Midbrain (tissue), 1 donor: Measurements from ENCODE around the gene CNNM3.
A peak's percentile ranks its signal among the peaks of the same experiment; 100 is the strongest.
"Not testable (repeated sequence)": the region's sequence is repeated elsewhere in the genome, so short reads cannot be mapped to it uniquely, and the experiment has no call there.

ENCODE experiments used
- DNase-seq: peaks from one replicate; lab custom pipeline; 2025; lab: John Stamatoyannopoulos, UW

Gene CNNM3

DNA sequence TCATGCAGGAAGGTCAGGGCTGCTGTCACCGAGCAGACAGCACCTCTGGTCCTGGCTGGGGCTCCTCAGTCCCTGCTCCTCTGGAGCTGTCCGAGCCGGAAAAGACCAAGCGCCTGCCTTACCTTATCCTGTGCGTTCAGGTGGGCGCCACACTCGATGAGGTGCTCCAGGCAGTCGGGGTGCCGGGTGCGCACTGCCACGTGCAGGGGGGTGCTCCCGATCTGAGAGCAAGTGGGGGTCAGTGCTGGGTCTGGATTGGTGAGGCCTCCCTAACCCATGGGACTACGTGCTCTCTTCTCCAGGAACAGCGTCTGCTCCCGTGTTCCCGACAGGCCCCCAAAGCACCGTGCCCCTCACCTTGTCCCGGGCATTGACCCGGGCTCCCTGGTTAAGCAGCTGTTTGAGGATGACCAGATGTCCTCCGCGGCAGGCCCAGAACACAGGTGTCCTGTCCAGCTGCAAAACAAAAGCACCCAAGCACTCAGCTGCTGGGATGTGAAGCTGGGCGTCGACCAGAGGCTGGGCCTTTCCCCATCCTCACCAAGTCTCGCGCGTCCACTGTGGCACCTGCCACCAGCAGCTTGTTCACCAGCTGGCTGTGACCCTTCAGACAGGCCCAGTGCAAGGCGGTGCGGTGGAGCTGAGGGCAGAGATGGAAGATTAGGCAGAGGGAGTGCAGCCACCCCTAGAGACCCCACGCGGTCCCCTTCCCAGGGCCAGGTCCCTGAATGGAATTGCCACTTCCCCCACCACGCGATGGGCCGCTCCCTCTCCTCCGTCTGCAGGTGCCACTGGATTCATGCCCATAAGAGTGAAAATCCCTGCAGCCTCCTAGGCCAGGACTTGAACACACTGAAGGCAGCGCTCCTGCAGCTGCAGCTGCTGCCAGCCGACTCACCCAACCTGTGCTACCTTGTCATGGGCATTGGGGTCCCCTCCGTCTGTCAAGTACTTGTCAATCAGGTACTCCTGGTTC lies 24.1 kb downstream of the CNNM3 start:
- no peak for DNase-seq

DNA sequence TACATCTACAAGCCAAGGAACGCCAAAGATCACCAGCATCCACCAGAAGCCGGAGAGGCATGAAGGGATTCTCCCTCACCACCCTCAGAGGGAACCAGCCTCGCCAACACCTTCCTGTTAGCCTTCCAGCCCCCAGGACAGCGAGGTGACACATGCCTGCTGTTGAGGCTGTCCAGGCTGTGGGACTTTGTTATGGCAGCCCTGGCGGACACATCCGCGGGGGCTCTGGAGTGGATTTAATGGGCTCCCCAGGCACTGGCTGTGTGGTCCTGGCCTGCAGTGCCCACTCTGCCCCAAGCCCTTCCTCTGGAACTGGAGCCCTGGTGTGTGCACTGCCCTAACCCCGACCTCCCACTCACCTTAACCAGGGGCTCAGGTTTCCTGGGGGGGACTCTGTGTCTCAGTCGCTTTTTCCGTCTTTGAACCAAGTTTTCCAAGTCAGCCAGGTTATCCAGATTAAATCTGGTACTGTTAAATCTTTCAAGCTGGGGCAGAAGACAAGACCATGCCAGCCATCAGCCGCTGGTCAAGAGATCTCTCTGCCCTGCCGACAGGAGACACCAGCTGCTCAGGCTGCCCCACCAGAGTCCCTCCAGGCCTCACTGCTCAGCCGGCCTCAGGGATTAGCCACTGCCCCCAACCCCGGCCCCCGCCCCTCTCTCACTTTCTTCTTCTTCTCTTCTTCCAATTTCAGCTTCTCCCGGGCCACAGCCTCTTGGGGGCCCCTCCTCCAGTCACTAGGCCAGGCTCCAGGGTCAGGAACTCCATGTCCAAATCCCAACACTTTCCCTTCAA lies 25.8 kb downstream of the CNNM3 start:
- no peak for DNase-seq

DNA sequence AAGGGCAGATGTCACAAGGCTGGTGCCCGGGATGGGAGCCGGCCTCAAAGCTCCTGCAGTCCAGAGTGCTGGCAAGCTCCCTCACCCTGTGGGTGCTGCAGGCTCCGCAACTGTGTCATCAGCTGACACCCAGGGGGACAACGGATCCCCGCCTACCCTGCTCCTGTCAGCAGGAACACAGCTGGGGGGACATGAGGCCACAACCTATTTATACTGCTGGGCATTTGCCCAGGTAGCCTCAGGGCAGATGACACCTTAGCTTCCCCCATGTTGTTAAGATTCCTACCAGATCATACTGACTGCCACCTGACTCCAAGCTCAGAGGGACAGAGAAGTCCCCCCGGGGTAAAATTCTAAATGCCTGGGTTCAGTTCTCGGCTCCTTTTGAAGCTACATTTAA lies 26.5 kb downstream of the CNNM3 start:
- DNase-seq, result no peak

DNA sequence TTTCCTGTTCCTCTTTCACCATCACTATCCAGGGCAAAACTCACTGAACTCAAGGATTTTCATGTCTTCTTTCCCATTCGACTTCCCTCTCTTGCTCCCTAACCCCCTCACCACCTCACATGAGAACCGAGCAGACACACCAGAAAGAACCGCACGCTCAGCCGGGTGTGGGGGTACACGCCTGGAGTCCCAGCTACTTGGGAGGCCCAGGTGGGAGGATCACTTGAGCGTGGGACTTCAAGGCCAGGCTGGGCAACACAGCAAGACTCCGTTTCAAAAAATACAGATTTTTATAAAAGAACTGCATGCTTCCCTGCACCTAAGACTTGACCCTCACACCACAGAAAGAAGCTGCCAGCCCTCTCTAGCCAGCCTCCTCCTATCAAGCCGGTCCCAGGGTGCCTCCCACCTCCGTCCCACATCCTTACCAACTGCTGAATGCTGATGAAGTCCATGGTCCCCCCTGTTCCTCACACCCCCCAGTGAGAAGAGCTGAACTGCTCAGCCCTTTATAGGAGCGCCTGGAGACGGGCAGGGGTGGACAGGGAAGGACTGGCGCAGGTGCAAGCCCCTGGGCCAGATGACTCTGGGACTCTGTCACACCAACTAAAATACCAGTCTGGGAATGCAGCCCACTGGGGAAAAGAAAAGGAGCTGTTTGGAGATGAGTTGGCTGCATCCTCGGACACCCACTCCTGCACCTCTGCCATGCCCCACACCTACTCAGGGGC lies 27.6 kb downstream of the CNNM3 start, which contains the start of gene ANKRD23:
Gene ANKRD23 (minus strand): TSS at position 484 of the 731 bp plus-strand sequence. CDS start 29 bp downstream, at position 455.
- no peak for DNase-seq

DNA sequence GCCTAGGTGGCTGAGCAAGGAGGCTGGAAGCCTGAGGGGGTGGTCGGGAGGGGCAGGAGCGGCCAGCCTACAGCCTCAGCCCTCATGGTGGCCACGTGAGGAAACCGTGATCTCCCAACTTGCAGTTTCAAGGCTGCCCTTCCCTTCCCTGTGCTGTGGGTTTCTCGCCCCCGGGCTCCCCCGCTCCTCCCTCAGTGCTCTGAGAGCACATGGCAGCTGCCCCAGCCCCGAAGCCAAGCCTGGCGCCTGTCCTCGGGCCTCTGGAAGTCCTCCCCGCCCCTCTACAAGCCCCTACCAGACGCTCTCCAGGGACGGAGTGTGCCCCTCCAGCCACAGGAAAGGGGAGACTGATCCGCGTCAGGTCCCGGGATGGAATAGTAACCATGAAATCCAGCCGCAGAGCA lies 28.3 kb downstream of the CNNM3 start:
- DNase-seq, result no peak

DNA sequence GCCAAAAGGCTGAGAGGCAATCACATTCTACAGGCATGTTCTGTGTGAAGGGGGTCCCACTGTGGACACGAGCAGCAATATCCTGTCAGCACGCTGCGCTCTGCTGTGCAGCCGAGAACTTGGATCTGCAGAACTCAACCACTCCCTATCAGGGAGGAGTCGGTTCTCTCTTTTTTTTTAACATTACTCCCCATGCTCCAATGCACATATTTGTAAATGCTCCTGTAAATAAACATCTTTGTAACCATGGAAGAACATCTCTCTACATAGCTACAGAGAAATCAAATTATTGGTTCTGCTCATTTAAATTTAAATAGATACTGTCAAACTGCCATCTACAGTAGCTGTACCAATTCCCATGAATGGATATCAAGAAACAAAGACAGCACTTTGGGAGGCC lies 30.8 kb downstream of the CNNM3 start:
- DNase-seq, result no peak

DNA sequence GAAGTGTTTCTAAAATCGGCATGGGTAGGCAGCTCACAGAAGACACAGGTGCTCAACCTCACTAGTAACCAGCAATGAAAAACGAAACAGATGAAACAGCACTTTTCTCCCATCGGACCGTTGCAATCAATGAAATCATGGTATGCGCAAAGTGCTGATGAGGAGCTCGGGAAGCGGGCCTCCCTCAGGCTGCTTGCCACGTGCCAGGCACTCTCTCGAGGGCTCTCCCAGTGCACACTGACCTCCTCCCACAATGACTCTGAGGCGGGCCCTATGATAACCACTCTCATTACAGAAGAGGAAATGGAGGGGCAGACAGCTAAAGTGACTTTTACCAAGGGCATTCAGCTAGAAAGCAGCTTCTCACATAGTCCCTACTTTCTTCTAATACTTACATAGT lies 31.5 kb downstream of the CNNM3 start:
- no peak for DNase-seq

DNA sequence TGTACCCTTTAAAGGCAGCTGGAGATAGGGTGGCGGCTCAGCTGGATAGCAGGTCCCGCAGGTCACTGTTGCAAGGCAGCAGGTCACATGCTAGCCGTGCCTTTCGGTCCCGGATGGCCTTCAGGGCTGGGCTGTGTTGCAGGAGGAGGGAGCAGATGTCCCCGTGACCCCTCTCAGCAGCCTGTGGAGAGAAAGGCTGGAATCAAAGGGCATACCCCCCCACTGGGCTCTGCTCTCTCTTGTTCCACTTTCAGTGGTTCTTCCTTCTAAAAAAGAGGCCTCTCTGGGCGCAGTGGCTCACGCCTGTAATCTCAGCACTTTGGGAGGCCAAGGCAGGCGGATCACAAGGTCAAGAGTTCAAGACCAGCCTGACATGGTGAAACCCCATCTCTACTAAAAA lies 32.2 kb downstream of the CNNM3 start:
- no peak for DNase-seq

DNA sequence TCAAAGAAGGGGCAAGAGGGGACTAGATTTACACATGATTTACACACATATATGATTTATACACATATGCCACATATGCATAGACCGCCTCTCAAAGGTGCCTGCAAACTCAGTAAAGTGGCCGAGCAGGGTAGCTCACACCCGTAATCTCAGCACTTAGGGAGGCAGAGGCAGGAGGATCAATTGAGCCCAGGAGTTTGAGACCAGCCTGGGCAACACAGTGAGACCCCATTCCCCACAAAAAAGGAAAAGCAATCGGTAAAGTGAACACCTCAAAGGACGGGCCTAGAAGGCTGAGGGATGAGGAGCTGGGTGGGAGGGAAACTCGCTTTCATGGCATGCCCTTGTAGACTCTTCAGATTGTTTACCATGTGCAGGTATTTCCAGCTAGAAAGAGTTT lies 36.6 kb downstream of the CNNM3 start:
- no peak for DNase-seq

DNA sequence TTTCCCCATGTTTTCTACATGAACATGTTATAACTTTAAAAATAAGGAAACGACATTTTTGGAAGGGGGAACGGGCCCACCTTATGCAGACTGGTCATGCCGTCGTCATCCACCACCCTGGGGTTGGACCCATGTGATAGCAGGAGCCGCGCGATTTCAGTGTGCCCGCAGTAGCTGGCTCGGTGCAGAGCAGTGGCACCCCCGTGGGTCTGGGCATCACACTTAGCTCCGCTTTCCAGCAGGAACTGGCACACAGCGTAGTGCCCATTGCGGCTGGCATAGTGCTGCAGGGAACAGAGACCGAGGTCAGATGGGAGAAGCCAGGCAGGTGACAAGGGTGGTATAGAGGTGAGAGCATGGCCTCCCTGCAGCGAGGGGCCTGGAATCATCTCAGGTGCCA lies 37.3 kb downstream of the CNNM3 start:
- no peak for DNase-seq

DNA sequence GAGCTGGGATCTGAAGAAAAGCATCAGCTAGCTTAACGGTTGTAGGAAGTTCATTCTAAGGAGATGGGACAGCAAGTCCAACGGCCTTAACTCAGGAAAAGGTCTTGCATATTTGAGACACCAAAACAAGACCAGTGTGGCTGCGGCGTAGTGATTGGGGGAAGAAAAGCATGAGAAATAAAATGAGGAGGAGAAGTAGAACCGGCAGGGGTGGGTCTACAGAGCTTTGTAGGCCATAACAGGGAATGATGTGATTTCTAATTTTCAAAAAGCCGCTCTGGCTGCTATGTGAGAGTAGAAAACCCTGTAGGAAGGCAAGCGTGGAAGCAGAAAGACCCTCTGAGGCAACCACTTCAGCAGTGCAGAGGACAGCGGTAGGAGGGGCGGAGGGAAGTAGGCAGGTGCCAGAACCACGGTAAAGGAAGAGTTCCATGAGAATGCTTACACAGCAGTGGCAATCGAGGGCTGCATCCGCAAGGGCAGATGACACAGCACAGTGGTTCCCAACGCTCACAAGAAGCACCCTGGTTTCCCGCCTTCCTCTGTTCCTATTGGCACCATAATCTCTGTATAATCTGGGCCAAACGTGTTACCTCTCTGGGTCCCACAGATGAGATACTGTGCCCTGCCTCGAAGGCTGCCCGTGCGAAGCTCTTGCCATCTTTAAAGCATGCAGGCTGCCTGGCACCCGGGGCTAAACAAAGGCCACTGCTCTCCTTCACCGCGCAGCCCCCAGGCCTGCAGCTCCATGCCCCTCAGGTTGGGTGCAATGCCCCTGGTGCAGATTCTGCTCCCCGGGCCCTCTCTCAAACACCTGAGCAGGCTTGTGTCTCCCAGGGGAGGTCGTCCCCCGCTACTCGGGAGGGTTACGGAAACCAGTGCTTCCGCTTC lies 41.0 kb downstream of the CNNM3 start:
- peak; percentile 28 for DNase-seq

DNA sequence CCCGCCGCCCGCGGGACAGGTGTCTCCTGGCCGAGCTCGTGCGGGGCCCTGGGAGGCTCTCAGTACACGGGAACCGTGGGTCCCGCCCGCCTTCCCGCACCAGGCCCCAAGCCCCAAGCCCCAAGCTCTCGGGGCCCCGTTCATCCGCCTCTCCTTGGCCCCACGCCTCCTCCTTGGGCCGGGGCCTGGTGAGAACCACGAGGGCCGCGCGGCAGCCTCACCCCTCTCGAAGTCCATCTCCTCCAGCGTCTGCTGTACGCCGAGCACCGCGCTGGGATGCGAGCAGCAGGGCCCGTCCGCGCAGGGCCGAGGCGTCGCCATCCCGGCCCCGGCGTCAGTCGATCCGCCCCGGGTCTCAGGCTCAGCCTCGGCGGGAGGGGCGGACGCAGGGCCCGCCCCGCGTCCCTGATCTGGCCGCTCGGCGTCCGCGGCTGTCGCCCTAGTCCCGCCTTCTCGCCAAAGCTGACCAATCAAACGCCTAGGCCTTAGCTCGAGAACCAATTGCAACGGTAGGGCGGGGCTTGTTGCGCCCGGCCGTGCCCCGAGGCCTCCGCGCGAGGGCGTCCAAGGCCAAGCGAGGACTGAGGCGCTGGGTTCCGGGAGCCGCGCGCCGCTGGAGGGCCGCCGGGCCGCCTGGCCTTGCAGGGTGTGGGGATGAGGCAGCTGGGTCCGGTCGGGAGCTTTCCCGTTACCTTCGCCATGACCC lies 41.8 kb downstream of the CNNM3 start, which contains the start of gene ANKRD39:
Gene ANKRD39 (minus strand): TSS at position 350 of the 706 bp plus-strand sequence. CDS start 29 bp downstream, at position 321.
- DNase-seq, result peak; percentile 99

DNA sequence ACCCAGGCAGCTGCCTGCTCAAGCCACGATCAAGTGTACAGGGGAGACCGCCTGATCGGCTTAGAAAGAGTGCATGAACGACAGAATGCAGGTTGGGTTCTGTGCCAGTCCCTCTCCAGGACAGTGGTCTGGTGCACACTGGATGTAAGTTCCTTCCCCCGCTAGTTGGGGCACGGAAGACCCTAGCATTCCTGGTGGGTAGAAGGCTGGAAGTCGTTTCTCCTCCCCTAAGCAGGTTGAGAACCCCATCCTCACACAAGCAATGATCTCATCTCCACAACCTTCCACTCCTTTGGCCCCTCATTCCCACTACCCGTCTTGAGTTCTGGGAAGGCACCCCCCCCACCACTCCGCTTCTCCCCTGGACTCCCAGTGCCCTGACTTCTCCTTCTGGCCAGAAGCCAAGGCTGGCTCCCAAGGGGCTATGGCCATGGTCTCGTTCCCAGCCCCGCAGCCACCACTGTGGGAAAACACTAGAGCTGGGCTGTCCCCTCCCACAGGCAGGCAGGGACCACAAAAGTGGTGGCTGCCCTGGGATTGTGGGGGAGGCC lies 43.1 kb downstream of the CNNM3 start:
- no peak for DNase-seq

DNA sequence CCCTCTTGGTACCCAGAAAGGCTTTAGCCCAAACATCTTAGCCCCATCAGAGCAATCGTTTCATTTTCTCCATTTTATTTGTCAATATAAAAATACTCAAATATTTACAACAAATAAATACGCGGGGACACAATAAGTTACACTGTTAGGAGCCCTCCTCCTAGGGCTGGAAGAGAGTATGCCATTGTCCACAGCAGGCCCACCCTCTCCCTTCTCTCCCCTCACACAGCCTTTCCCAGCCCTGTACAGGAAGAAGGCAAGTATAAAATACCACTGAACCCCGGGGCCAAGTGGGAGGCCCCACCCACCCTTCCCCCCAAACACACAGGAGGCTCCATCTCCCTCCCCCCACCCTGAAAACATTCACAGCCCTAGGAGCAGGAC lies 43.6 kb downstream of the CNNM3 start:
- DNase-seq, result no peak

DNA sequence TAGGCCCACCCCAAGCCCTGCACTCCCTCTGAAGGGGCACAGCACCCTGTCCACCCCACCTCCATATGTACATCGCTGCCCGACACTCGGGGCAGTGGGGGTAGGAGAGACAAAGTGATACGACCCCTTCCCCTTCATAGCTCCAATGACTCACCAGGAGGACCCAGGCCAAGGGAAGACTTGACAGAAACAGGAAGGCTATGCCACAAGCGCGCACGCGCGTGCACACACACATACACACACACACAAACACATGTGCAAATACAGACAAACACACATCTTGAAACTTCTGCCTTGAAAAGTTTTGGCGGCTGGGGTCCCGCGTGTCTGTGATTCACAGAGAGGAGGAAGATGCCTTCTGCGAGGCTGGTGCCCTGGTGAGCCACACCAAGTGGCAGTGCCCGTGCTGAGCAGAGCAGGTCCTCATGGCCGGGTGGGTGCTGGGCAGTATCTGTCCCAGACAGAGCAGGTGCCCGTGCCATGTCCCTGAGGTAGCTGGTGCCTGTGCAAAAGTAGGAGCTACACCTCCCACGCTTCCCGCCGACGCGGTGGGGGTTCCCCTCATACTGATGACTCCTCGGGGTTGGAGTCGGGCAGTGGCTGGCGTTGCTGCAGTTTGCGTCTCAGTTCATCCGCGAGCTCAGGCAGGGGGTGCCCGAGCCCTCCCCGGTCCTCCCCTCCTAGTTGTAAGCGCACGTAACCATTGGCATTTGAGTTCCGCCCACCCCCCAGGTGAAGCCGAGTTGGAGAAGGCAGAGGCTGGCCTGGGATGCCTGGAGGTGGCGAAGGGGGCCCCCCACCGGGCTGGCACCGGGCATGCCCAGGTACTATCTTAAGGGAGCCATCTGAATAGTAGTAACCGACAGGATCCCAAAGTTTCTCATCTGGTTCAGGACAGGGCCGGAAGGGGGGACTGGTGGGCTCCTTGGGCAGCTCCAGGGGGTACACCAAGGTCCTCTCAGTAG lies 44.3 kb downstream of the CNNM3 start:
- no peak for DNase-seq

DNA sequence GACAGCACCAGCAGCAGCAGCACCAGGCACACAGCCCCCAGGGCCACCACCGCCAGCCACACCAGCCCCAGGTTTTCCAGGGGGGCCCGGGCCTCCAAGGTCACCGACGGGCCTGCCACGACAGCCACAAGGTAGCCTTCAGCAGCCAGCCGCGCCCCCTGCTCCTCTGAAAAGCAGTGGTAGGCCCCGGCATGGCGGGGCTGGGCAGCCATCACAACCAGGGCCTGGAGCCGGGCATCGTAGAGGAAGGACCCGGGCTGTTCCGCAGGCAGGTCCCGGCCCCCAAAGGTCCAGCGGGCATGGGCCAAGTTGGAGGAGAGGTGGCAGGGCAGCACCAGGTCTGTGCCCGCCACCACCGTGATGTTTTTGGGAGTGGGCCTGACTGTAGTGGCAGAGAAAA lies 45.0 kb downstream of the CNNM3 start:
- DNase-seq, result no peak

DNA sequence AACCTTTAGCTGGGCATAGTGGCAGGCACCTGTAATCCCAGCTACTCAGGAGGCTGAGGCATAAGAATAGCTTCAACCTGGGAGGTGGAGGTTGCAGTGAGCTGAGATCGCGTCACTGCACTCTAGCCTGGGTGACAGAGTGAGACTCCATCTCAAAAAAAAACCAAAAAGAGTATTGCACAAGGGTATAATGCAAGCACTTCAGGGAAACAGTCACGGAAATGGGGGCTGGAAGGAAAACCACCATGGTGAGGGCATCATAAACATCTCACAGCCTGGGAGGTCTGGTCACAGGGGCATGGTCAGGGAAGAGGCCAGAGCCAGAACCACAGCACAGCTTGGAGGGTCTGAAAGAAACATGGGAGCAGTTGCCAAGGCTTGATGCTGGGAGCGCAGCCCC lies 47.0 kb downstream of the CNNM3 start:
- not testable (repeated sequence) for DNase-seq

DNA sequence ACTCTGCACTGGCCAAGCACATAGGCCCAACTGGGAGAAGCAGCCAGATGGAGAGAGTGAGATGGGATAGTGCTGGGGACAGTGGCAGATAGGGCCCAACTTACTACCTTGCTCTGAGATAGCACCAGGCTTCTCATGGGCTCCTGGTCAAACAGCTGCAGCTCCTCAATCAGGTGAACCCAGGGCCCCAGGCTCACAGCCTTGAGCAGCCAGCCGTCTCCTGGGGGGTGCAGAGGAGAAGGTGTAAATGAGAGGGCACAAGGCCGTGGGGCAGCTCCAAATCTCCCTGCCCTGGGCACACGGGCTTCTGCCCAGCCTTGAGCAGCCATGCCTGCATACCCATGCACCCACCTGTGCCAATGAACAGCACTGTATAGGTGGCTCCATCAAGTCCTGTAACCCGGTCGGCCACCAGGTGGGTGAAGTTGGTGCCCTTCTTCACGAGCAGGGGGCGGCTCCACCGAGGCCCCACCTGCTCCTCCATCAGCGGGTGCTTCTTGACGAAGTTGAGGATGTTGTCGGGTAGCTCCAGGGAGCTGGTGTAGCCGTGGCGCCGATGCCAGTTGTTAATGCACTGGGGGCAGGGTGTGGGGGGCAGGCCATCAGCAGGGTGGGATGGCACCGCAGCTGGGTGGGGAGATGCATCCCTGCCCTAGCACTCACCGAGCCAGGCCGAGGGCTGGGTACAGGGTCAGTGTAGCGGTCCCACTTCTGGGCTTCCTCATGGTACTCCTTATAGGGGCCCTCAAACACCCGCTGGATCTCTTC lies 47.7 kb downstream of the CNNM3 start:
- DNase-seq, result no peak
